UCSD-AML1 (cell line): Measurements from ENCODE around the gene RDH5.

Experiments used
- DNase-seq: peaks from one replicate; lab custom pipeline; 2025; ENCODE audit not compliant: unreplicated experiment; lab: John Stamatoyannopoulos, UW

RDH5 gene

GRCh38 chr12:55727643-55728185 is 7.5 kb downstream of the RDH5 start:
- DNase-seq = peak; percentile 41

DNA sequence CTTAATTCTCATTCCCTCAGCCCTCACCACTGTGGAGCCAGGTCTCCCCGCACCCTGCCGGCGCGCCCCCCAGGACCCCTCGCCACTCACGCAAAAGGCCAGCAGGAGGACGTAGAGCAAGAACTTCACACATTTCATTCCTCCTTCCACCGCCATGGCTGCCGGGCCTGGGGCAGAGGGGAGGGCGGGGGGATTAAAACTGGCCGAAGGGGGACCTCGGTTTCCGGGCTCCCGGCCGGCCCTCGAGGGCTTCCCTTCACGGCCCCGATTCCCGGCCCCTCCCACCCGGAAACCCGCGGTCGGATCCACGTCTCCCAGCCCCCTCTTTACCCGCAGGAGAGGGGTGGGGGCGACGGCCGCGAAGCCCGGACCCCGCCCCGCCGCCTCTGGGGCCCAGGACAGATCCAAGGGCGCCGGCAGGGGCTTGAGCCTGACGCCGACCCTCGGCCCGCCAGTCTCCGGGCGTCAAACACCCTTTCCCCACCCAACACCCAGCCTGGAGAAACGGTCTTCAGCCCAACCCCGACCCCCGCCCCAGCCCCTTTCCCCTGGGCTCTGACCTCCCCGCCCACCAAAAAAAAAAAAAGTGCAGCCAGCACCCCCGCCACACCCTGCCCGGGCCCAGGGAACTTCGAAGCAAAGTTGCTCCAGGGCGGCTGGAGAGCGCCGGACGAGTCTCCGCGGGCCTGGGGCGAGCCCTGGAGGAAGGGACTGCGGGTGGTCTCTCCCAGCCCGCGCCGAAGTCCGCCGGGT is 8.2 kb downstream of the RDH5 start:
- peak; percentile 83 for DNase-seq

DNA sequence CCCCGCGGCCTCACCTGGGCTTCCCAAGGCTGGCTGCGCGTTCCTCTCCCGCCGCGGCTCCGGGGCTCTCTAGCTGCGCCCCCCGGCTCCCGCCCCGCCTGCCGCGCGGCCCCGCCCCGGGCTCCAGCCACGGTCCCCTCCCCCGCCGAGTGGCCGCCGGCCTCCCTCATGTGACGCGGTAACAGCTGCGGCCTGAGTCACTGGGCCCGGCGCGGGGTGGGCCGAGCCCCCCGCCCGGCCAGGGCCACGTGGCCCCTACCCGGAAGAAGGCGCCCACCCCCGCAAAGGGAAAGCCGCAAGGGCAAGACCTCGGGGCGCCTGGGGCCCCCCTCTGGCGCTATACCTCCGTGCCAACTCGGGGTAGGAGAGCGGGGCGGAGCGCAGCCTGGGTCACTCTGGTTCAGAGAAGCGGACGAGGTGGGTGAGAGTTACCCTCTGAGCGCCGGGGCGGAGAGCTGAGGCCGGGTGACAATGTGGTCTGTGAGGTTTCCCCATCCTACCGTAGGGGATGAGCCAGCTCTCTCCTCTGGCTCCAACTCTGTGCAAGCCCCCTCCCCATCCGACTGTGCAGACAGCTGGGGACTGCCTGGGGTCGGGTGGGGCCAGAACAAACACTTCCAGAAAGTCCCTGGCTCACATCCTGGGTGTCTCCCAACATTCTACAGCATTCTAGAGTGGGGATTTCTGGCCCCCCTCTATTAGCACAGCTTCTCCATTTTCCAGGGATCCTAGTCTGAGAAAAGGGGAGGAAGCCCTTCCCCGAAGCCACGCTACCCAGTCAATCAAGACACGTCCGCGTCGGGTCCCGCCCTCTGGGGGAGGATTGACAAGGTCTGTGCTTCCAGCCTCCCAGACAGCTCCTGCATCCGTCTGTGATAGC is 9.0 kb downstream of the RDH5 start, which contains the start of gene CD63:
CD63 (minus strand) TSS at position 71 of the 880 bp plus-strand sequence. CDS start 668 bp downstream, outside the sequence.
- peak; percentile 88 for DNase-seq

GRCh38 chr12:55729819-55730818 is 9.9 kb downstream of the RDH5 start:
- DNase-seq = peak; percentile 85

- DNase-seq = no peak
Measured at GRCh38 chr12:55732288-55732687, 12.1 kb downstream of the RDH5 start.

- DNase-seq = no peak
Measured at GRCh38 chr12:55733021-55733555, 12.9 kb downstream of the RDH5 start.

DNA sequence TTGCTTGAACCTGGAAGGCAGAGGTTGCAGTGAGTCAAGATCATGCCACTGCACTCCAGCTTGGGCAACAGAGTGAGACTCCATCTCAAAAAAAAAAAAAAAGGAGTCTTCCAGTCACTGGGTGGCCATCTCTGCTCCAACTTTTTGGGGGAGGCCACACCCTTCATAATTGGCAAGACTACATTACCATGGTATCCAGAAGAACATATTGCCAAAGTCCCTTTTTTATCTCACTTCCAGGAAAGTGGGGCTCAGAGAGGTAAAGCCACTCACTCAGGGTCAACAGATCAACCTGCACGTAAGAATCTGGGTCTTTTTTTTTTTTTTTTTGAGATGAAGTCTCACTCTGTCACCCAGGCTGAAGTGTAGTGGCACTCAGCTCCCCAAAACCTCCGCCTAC is 13.7 kb downstream of the RDH5 start:
- no peak for DNase-seq

DNA sequence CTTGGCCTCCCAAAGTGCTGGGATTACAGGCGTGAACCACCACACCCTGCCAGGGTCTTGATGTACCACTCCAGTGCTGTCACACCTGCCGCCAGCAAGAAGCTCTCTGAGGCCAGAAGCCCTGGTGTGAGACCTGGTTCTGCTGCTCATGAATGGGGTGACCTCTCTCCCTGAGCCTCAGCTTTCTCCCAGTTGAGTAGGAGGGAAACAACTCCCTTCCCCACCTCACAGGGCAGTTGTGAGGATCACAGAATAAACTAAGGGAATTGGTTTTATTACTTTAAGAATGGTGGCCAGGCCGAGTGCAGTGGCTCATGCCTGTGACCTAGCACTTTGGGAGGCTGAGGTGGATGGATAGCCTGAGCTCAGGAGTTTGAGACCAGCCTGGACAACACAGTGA is 14.4 kb downstream of the RDH5 start:
- no peak for DNase-seq

GRCh38 chr12:55736076-55736475 is 15.9 kb downstream of the RDH5 start:
- no peak for DNase-seq

DNA sequence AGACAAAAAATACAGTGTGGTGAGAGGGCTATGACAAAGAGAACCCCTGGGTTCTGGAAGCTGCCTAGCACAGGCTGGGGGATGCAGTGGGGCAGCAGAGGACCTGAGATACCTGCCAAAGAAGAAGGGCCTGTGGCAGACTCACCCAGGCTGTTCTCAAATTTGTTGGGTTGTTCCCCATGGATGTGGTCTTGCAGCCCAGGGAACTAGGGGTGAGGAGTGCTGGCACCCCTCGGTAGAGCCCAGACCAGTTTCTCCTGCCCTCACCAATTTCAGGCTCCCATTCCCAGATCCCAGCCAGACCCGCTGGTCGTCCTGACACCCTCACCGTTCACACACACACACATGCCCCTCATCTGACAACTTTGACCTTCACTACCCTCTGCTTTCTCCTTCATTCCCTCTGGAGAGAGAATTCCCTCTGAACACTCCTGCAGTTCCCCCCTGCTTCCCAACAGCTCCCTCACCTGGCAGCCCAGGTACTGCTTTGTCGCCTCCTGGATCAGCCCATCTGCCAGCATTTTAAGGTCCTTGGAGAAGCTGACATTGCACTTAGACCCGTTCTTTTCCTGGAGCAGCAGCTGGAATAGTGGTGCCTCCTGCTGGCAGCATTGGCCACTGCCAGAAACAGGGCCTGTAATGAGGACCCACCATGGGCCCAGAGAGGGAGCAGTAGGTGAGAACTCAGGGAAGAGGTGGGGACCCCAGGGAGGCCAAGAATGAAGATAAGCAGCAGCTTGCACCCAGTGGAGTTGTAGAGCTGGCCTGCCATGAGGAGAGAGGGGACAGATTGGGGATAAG is 16.8 kb downstream of the RDH5 start:
- DNase-seq = peak; percentile 80

DNA sequence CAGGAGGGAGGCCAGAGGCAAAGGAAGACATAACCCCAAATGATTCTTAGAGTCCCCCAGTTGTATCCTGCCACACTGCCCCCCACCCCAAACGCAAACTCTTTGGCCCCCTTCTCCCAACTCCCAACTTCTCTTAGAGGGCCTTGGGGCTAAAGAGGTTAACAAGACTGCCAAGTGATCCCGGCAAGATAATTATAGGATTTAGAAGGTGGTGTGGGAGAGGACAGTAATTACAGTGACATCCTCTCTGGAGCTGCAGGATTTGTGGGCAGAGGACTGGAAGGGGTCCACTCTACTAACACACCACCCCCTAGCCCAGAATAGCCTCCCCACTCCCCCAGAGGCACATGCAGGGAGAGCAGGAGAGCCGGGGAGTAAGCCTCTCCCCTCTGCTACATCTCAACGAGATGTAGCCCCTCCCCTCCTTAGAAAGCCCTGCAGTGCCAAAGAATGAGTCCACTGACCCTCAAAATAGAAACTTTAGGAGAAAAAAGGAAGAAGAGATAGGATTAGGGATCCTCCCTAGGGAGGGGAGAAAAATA is 17.5 kb downstream of the RDH5 start:
- no peak for DNase-seq

- peak; percentile 84 for DNase-seq
Measured at GRCh38 chr12:55738123-55739024, 18.2 kb downstream of the RDH5 start.

GRCh38 chr12:55739025-55739378 is 18.8 kb downstream of the RDH5 start:
- DNase-seq = no peak

- no peak for DNase-seq
Measured at GRCh38 chr12:55741931-55742680, 21.9 kb downstream of the RDH5 start.

DNA sequence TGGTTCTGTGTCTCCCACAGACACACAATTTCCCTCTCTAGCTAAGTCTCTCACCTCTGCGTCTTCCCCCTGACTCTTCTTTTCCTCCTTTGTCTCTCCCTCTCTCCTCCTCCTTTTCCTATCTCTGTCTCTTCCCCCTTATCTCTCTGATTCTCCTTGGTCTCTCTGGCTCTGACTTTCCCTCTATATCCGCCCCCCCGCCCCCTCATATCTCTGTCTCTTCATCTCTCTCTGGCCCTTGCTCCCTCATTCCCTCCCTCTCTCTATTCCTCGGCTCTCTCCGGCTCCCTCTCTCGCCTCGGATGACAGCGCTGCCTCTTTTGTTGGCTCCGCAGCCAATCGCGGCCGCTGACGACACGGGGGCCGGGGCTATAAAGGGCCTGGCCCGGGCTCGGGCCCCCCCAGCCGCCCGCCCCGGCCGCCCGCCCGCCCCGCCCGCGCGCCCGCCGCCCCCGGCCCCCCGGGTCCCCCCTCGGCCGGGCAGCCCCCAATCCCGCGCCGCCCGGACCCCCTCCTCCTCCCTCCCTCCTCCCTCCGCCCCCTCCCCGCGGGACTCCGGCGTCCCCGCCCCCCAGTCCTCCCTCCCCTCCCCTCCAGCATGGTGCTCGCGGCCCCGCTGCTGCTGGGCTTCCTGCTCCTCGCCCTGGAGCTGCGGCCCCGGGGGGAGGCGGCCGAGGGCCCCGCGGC is 22.7 kb downstream of the RDH5 start, which contains the start of gene GDF11:
GDF11 (plus strand) TSS at position 404 of the 687 bp plus-strand sequence; CDS start at position 599, 195 bp downstream.
- DNase-seq = peak; percentile 76

DNA sequence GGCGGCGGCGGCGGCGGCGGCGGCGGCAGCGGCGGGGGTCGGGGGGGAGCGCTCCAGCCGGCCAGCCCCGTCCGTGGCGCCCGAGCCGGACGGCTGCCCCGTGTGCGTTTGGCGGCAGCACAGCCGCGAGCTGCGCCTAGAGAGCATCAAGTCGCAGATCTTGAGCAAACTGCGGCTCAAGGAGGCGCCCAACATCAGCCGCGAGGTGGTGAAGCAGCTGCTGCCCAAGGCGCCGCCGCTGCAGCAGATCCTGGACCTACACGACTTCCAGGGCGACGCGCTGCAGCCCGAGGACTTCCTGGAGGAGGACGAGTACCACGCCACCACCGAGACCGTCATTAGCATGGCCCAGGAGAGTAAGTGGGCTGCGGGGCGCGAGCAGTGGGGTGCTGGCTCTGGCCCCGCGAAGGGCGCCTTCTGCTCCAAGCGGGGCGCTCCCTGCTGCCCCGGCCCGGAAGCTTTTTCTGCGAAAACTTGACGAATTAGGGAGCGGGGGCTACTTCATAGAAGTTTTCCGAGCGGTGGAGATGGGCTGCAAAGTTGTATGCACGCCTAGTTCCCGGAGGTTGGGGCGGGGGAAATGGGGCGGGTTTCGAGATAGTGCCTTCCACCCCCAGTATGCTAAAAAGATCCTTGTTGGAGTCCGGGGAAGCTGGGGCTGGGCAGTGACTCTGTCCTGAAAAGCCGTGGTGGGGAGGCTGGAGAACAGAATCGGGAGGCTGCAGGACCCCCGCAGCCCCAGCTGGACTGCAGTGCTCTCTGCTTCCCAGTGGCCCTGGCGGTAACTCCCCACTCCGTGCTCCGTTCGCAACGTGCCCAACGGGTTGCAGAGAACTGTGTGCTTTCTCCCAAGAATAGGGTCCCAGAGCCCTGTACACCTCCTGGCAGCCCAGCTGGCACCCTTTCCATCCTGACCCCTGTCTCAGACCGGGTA is 23.5 kb downstream of the RDH5 start:
- DNase-seq = peak; percentile 68
